ENCODE data around the gene ADCYAP1R1. TPM values are rescaled to one million over a fixed set of nuclear protein-coding genes. Genes with fewer than 3 reads are reported as not detected.

Gene ADCYAP1R1
- total RNA-seq, 4 donors from 2014 or later: under 0.01 to 2.7 (median 1.0) TPM

DNA sequence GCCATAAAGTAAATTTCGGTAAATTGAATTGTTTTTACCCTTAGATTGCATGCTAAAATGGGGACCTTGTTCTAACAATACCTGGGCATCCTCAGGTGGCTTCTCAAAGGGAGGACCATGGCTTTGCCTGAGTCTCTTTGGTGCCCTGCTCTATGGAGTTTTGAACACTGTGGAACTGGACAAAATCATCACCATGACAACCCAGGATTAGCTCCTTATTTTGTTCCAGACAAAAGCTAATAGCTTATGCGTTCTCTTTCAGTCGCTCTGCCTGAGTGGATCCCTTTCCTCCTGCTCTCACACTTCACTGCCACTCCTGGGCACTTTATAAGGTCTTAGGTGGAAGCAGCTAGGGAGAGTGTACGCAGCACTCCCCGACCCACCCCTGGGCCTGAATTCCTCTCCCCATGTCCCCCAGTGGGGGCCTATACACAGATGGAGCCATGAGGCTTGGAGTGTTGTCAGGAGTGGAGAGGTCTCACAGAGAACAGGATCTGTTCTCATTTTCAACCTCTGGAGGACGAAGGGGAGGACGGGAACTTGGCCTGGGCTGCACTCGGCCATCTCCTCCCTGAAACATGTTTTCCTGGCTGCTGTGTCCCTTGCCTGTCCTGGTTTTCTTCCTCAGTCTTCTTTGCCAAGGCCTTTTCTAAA is 19.0 kb downstream of the ADCYAP1R1 start:
- WGBS, 2 donors: 75 to 80% methylated on average over 8 of the region's 8 CpGs
- no peaks in the 10 kb centered on the region for H3K4me1 ChIP-seq
- DNase-seq (ENCODE audit: low spot score in 2 of 2): no peak
- no peaks in the 10 kb centered on the region for H3K27me3 ChIP-seq
- TF ChIP-seq EP300 (IDR thresholded peaks at IDR 0.05): no peak
- TF ChIP-seq, protein P1, sequence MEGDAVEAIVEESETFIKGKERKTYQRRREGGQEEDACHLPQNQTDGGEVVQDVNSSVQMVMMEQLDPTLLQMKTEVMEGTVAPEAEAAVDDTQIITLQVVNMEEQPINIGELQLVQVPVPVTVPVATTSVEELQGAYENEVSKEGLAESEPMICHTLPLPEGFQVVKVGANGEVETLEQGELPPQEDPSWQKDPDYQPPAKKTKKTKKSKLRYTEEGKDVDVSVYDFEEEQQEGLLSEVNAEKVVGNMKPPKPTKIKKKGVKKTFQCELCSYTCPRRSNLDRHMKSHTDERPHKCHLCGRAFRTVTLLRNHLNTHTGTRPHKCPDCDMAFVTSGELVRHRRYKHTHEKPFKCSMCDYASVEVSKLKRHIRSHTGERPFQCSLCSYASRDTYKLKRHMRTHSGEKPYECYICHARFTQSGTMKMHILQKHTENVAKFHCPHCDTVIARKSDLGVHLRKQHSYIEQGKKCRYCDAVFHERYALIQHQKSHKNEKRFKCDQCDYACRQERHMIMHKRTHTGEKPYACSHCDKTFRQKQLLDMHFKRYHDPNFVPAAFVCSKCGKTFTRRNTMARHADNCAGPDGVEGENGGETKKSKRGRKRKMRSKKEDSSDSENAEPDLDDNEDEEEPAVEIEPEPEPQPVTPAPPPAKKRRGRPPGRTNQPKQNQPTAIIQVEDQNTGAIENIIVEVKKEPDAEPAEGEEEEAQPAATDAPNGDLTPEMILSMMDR (IDR thresholded peaks at IDR 0.05): no peak
- TF ChIP-seq POLR2A (IDR thresholded peaks at IDR 0.05): no peak
- peak overlapping the region in 1 of 4 donors; percentile 17 for H3K27ac ChIP-seq
- no peak overlapping the region for H3K4me3 ChIP-seq
- no peaks in the 10 kb centered on the region for H3K9me3 ChIP-seq
- no peaks in the 10 kb centered on the region for H3K36me3 ChIP-seq

DNA sequence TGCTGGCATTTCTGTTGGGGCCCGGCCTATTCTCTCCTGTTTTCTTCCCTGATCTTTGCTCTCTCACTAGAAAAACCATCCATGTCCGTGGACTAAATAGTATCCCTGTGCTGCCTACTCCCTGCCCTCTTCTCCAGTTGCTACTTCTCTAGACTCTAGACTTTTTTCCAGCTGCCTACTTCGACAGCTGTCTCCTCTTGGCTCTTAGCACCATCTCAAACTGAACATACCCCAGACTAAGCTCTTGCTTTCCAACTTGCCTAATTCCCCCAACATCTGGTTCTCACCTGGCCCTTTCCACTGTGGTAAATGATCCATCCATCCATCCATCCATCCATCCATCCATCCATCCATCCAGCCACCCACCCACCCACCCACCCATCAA is 19.5 kb downstream of the ADCYAP1R1 start:
- DNase-seq (ENCODE audit: low spot score in 2 of 2): no peak
- peak overlapping the region in 1 of 4 donors; percentile 17 for H3K27ac ChIP-seq
- H3K36me3 ChIP-seq: no peaks in the 10 kb centered on the region
- H3K27me3 ChIP-seq: no peaks in the 10 kb centered on the region
- TF ChIP-seq EP300 (IDR thresholded peaks at IDR 0.05) (no peak), POLR2A (IDR thresholded peaks at IDR 0.05) (no peak)
- 53 to 69% methylated on average over 3 of the region's 3 CpGs for WGBS, 2 donors
- H3K4me3 ChIP-seq: no peak overlapping the region
- no peaks in the 10 kb centered on the region for H3K9me3 ChIP-seq
- H3K4me1 ChIP-seq: no peaks in the 10 kb centered on the region

DNA sequence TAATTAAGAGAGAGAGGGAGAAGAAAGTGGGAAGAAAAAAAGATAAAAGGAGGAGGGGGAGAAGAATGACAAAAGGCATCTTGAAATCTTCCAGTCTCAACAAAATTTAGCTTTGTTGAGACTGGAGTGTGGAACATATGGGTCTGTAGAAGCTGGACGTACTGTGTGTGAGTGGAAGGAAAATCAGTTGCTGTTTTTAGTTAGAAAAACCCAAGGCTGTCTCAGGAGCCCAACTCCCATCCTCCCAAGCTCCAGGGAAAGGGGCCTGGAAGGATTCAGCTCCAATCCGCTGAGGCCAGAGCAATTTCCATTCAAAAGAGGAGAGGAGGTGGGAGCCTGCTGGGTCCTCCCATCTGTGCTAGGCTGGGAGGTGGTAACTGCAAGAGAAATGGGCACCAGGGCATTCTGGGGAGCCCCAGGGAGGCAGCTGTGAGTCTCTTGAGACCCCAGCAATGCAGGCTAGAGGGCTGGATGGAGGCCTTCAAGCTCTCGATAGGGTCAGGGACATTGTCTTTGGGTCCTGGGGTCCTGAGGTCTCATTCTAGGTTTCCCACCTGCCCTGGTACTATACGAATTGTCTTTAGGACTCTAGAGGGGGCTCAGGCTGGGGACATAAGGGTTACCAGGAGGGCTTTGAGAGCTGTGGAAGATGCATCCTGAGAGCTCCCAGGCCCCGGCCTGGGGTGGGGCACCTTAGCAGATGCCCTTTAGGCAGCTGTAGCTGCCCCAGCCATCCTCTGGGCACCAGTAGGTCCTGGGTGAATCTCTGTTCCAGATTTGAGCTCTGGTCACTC is 21.4 kb downstream of the ADCYAP1R1 start:
- WGBS, 2 donors: 79% methylated on average over 4 to 5 of the region's 5 CpGs
- no peak for DNase-seq (ENCODE audit: low spot score in 2 of 2)
- Histone ChIP-seq H3K4me3 (no peak overlapping the region), H3K27ac (no peak overlapping the region), H3K4me1 (no peaks in the 10 kb centered on the region), H3K27me3 (no peaks in the 10 kb centered on the region), H3K9me3 (no peaks in the 10 kb centered on the region), H3K36me3 (no peaks in the 10 kb centered on the region)
- TF ChIP-seq EP300 (IDR thresholded peaks at IDR 0.05): no peak
- no peak for TF ChIP-seq POLR2A (IDR thresholded peaks at IDR 0.05)
- TF ChIP-seq, protein P1 (IDR thresholded peaks at IDR 0.05): no peak

DNA sequence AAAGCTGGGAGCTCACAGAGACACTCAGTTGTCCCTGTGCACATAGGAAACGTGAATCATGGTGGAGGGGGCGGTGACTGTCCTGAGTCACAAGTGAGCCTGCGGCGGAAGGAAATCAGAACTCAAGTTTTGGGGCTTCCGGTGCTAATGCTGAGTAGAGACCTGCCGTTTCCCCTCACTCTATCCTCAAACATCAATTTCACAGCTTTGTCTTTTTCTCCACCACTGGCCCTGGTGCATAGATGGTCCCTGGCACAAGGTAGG is 21.9 kb downstream of the ADCYAP1R1 start:
- H3K4me3 ChIP-seq: no peak overlapping the region
- H3K9me3 ChIP-seq: no peaks in the 10 kb centered on the region
- TF ChIP-seq EP300 (IDR thresholded peaks at IDR 0.05) (no peak), POLR2A (IDR thresholded peaks at IDR 0.05) (no peak)
- TF ChIP-seq, protein P1 (IDR thresholded peaks at IDR 0.05): no peak
- H3K36me3 ChIP-seq: no peaks in the 10 kb centered on the region
- H3K27ac ChIP-seq: no peak overlapping the region
- no peaks in the 10 kb centered on the region for H3K4me1 ChIP-seq
- no peaks in the 10 kb centered on the region for H3K27me3 ChIP-seq
- no peak for DNase-seq (ENCODE audit: low spot score in 2 of 2)
- 76 to 85% methylated on average over 6 of the region's 6 CpGs for WGBS, 2 donors

DNA sequence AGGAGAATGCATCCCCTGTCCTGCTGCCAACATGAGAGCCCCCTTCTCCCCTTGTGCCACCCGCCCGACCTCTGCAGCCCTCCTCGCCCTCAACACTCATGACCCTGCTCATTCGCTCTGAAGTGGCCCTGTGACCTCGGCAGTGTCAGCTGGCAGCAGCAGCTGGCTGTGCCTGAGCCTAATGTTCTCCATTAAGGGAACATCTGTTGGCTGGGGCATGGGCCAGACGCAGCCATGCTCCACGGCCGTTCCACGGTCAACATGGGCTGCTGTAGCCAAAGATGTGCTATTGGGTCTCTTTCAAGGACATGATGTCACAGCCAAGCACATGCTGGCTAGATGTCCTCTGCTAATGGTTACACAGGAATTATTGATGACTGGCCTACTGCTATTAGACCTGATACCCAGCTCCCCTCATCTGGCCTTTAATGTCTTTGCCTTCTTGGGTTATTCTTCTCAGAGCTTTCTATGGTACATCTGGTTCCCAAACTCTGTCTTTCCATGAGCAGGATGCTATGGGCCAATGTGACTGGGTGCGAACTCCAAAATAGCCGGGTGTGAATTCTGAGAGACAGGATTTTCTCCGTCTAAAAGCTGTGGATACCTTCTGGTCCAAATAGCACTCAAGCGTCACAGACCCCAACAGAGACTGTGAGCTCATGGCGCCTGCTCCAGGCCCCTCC is 22.4 kb downstream of the ADCYAP1R1 start:
- H3K27ac ChIP-seq: no peak overlapping the region
- no peak overlapping the region for H3K4me3 ChIP-seq
- no peaks in the 10 kb centered on the region for H3K36me3 ChIP-seq
- H3K9me3 ChIP-seq: no peaks in the 10 kb centered on the region
- TF ChIP-seq, protein P1 (IDR thresholded peaks at IDR 0.05): no peak
- peak in 1 of 2 donors; percentile 61 for TF ChIP-seq EP300 (IDR thresholded peaks at IDR 0.05)
- H3K4me1 ChIP-seq: no peaks in the 10 kb centered on the region
- DNase-seq (ENCODE audit: low spot score in 2 of 2): peak; percentile 43 to 57
- H3K27me3 ChIP-seq: no peaks in the 10 kb centered on the region
- WGBS, 2 donors: 74 to 81% methylated on average over 14 of the region's 14 CpGs

All from tibial nerve (tissue), 4 donors.